Mesothelial cell of epicardium (in vitro differentiated cells): ENCODE data around the gene MCCD1. TPM values are rescaled to one million over a fixed set of nuclear protein-coding genes. Genes with fewer than 3 reads are reported as not detected.

Experiments used
- DNase-seq, 2 experiments: peaks; one replicate each; pipeline ENCODE4 v3.0.0; 2021; ENCODE audit warnings: low spot score in 2 of 2; ENCODE audit not compliant: unreplicated experiment in 2 of 2
- H3K27ac Mint-ChIP-seq: 2 replicates; pipeline ENCODE4 v1.8.0; 2021; ENCODE audit warnings: mixed read lengths
- H3K27me3 Mint-ChIP-seq: 2 replicates; pipeline ENCODE4 v1.8.0; 2021; ENCODE audit warnings: low read depth, mixed read lengths
- H3K36me3 Mint-ChIP-seq: 2 replicates; pipeline ENCODE4 v1.8.0; 2021; ENCODE audit warnings: mixed read lengths
- H3K4me1 Mint-ChIP-seq: 2 replicates; pipeline ENCODE4 v1.8.0; 2021; ENCODE audit warnings: mixed read lengths
- H3K4me3 Mint-ChIP-seq: 2 replicates; pipeline ENCODE4 v1.8.0; 2021; ENCODE audit warnings: mild to moderate bottlenecking, moderate library complexity, mixed read lengths
- H3K9me3 Mint-ChIP-seq: 2 replicates; pipeline ENCODE4 v1.8.0; 2021; ENCODE audit warnings: mixed read lengths
- CTCF ChIP-seq: fragments of 200-600 bp; sonication (generic); IDR thresholded peaks from one replicate; pipeline ENCODE4 v1.5.0; 2021; ENCODE audit warnings: antibody characterized with exemption; ENCODE audit not compliant: unreplicated experiment
- total RNA-seq: library from RNA; stranded (reverse); gene quantifications from 3 replicates; pipeline ENCODE4 v1.2.1, GENCODE V29; 2021

MCCD1 gene
- total RNA-seq, 1 donor from 2014 or later = not detected

DNA sequence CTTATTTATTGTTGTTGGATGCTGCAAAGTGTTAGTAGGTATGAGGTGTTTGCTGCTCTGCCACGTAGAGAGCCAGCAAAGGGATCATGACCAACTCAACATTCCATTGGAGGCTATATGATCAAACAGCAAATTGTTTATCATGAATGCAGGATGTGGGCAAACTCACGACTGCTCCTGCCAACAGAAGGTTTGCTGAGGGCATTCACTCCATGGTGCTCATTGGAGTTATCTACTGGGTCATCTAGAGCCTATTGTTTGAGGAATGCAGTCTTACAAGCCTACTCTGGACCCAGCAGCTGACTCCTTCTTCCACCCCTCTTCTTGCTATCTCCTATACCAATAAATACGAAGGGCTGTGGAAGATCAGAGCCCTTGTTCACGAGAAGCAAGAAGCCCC lies 18.8 kb upstream of the MCCD1 start:
- no peak for DNase-seq
- Mint-ChIP-seq H3K27ac (no peak overlapping the region), H3K36me3 (no peaks in the 10 kb centered on the region), H3K27me3 (peaks cover 41% of the 10 kb centered on the region), H3K4me1 (no peaks in the 10 kb centered on the region), H3K9me3 (no peaks in the 10 kb centered on the region), H3K4me3 (no peak overlapping the region)
- TF ChIP-seq CTCF = no peak

DNA sequence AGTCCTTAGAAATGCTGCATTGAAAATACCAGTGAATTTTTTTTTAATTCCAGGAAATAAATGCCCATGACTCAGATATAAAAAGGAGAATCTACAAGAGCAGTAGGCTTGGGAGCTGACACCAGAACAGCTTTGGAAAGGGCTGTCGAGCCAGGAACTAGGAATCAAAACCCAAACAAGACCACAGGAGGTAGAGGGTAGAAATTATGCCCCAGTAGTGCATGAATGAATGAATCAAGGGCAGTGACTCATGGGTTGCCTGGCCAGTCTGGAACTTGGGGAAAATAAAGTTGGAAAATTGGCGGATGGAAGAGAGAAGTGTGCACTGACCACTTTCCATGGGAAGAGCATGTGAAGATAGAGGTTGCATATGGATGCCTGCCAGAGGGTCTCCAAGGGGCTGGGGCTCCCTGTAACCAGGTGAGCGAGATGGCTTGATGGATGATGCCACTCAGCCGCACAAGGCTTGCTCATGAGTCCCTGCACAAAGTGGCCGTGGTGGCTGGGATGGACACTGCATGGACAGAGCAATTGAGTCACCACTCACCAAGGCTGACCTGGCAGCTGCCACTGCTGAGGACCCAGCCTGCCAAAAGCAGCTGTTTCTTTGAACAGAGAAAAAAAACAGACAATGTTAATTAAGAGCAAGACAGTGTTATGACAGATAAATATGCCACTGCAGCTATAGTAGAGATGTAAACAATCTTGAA lies 15.2 kb upstream of the MCCD1 start:
- no peaks in the 10 kb centered on the region for H3K36me3 Mint-ChIP-seq
- no peak for TF ChIP-seq CTCF
- H3K9me3 Mint-ChIP-seq = no peaks in the 10 kb centered on the region

GRCh38 chr6:31521835-31522234 lies 6.9 kb upstream of the MCCD1 start:
- Mint-ChIP-seq H3K9me3 (no peaks in the 10 kb centered on the region), H3K27ac (no peak overlapping the region), H3K36me3 (no peaks in the 10 kb centered on the region), H3K4me3 (no peak overlapping the region), H3K4me1 (no peaks in the 10 kb centered on the region), H3K27me3 (peaks cover 29% of the 10 kb centered on the region)
- no peak for DNase-seq
- TF ChIP-seq CTCF = no peak

More for the DNA sequence above, 15.2 kb upstream of the MCCD1 start:
- no peaks in the 10 kb centered on the region for H3K4me1 Mint-ChIP-seq
- H3K27ac Mint-ChIP-seq = no peak overlapping the region
- no peak overlapping the region for H3K4me3 Mint-ChIP-seq
- H3K27me3 Mint-ChIP-seq = peaks cover 53% of the 10 kb centered on the region
- no peak for DNase-seq

DNA sequence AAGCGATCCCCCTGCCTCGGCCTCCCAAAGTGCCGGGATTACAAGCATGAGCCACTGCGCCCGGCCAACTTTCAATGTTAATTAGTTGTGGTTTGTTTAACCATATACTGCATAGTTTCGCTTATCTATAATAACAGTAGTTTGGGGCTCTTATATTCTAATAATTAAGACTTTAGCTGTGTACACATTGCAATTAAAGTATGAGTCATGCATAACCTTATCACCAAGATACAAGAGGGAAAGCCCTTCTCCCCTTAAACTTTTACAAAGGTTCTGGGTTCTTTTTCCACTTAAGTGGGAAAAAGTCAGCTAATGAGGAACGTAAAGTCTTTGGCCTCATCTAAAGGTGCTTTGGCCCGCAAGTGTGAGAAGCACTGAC lies 3.2 kb upstream of the MCCD1 start:
- Mint-ChIP-seq H3K9me3 (no peaks in the 10 kb centered on the region), H3K4me3 (no peak overlapping the region), H3K36me3 (peaks cover 7% of the 10 kb centered on the region), H3K27me3 (peaks cover 9% of the 10 kb centered on the region), H3K27ac (no peak overlapping the region), H3K4me1 (no peaks in the 10 kb centered on the region)
- TF ChIP-seq CTCF = no peak
- no peak for DNase-seq

GRCh38 chr6:31525932-31526591 lies 2.7 kb upstream of the MCCD1 start:
- Mint-ChIP-seq H3K27me3 (peaks cover 6% of the 10 kb centered on the region), H3K4me1 (no peaks in the 10 kb centered on the region), H3K36me3 (peaks cover 11% of the 10 kb centered on the region), H3K27ac (no peak overlapping the region), H3K9me3 (no peaks in the 10 kb centered on the region), H3K4me3 (no peak overlapping the region)
- DNase-seq = no peak
- TF ChIP-seq CTCF = no peak
